ENCODE measurements around the gene BBS4.
A peak's percentile ranks its signal among the peaks of the same experiment; 100 is the strongest.

BBS4 gene

GRCh38 chr15:72766025-72766424 lies 80.0 kb downstream of the BBS4 start:
- H3K27me3 Mint-ChIP-seq, result no peaks in the 10 kb centered on the region
- no peak overlapping the region for H3K27ac Mint-ChIP-seq
- no peak overlapping the region for H3K4me3 Mint-ChIP-seq
- DNase-seq (no peak), ATAC-seq (no peak)
- peaks cover 8% of the 10 kb centered on the region for H3K4me1 Mint-ChIP-seq
- peaks cover 75% of the 10 kb centered on the region for H3K36me3 Mint-ChIP-seq (ENCODE audit: low read depth)
- peaks cover 16% of the 10 kb centered on the region for H3K9me3 Mint-ChIP-seq

- DNase-seq, result no peak
- H3K36me3 Mint-ChIP-seq (ENCODE audit: low read depth), result peaks cover 77% of the 10 kb centered on the region
- no peak overlapping the region for H3K4me3 Mint-ChIP-seq
- H3K9me3 Mint-ChIP-seq, result peaks cover 16% of the 10 kb centered on the region
- peaks cover 11% of the 10 kb centered on the region for H3K4me1 Mint-ChIP-seq
- no peaks in the 10 kb centered on the region for H3K27me3 Mint-ChIP-seq
- no peak for ATAC-seq
- H3K27ac Mint-ChIP-seq, result no peak overlapping the region
Observed at GRCh38 chr15:72766780-72767179, 80.8 kb downstream of the BBS4 start.

GRCh38 chr15:72770673-72771328 lies 84.8 kb downstream of the BBS4 start:
- H3K36me3 Mint-ChIP-seq (ENCODE audit: low read depth), result peaks cover 71% of the 10 kb centered on the region
- peak overlapping the region; percentile 10 for H3K27ac Mint-ChIP-seq
- H3K27me3 Mint-ChIP-seq, result no peaks in the 10 kb centered on the region
- no peak overlapping the region for H3K4me3 Mint-ChIP-seq
- peaks cover 15% of the 10 kb centered on the region for H3K4me1 Mint-ChIP-seq
- peaks cover 16% of the 10 kb centered on the region for H3K9me3 Mint-ChIP-seq
- ATAC-seq (peak; percentile 36), DNase-seq (no peak)

GRCh38 chr15:72771329-72771725 lies 85.3 kb downstream of the BBS4 start:
- DNase-seq, result no peak
- Mint-ChIP-seq H3K4me3 (no peak overlapping the region), H3K36me3 (ENCODE audit: low read depth) (peaks cover 68% of the 10 kb centered on the region), H3K4me1 (peaks cover 19% of the 10 kb centered on the region), H3K9me3 (peaks cover 16% of the 10 kb centered on the region), H3K27me3 (no peaks in the 10 kb centered on the region), H3K27ac (no peak overlapping the region)
- no peak for ATAC-seq

- Mint-ChIP-seq H3K4me1 (peaks cover 41% of the 10 kb centered on the region), H3K27ac (no peak overlapping the region), H3K9me3 (no peaks in the 10 kb centered on the region), H3K27me3 (no peaks in the 10 kb centered on the region), H3K36me3 (ENCODE audit: low read depth) (peaks cover 49% of the 10 kb centered on the region), H3K4me3 (no peak overlapping the region)
- ATAC-seq (no peak), DNase-seq (no peak)
Observed at GRCh38 chr15:72774696-72775383, 88.8 kb downstream of the BBS4 start.

GRCh38 chr15:72778796-72779195 lies 92.8 kb downstream of the BBS4 start:
- peaks cover 50% of the 10 kb centered on the region for H3K36me3 Mint-ChIP-seq (ENCODE audit: low read depth)
- no peaks in the 10 kb centered on the region for H3K9me3 Mint-ChIP-seq
- H3K27me3 Mint-ChIP-seq, result no peaks in the 10 kb centered on the region
- peaks cover 63% of the 10 kb centered on the region for H3K4me1 Mint-ChIP-seq
- DNase-seq, result no peak
- H3K27ac Mint-ChIP-seq, result no peak overlapping the region
- no peak for ATAC-seq
- H3K4me3 Mint-ChIP-seq, result no peak overlapping the region

GRCh38 chr15:72781631-72782030 lies 95.6 kb downstream of the BBS4 start:
- H3K4me3 Mint-ChIP-seq, result peak overlapping the region; percentile 99
- H3K27ac Mint-ChIP-seq, result peak overlapping the region; percentile 61
- ATAC-seq, result no peak
- H3K36me3 Mint-ChIP-seq (ENCODE audit: low read depth), result peaks cover 41% of the 10 kb centered on the region
- peaks cover 71% of the 10 kb centered on the region for H3K4me1 Mint-ChIP-seq
- no peaks in the 10 kb centered on the region for H3K9me3 Mint-ChIP-seq
- no peak for DNase-seq
- H3K27me3 Mint-ChIP-seq, result no peaks in the 10 kb centered on the region

- Mint-ChIP-seq H3K9me3 (no peaks in the 10 kb centered on the region), H3K4me3 (peak overlapping the region; percentile 99), H3K27ac (peak overlapping the region; percentile 98), H3K36me3 (ENCODE audit: low read depth) (peaks cover 41% of the 10 kb centered on the region), H3K27me3 (no peaks in the 10 kb centered on the region), H3K4me1 (peaks cover 68% of the 10 kb centered on the region)
- DNase-seq (no peak), ATAC-seq (no peak)
Observed at GRCh38 chr15:72782274-72783003, 96.4 kb downstream of the BBS4 start.

GRCh38 chr15:72783004-72783639 lies 97.1 kb downstream of the BBS4 start:
- Mint-ChIP-seq H3K27me3 (no peaks in the 10 kb centered on the region), H3K9me3 (no peaks in the 10 kb centered on the region), H3K27ac (peak overlapping the region; percentile 98), H3K4me3 (peak overlapping the region; percentile 99), H3K36me3 (ENCODE audit: low read depth) (peaks cover 38% of the 10 kb centered on the region), H3K4me1 (peaks cover 66% of the 10 kb centered on the region)
- ATAC-seq (peak; percentile 22), DNase-seq (no peak)

- peaks cover 62% of the 10 kb centered on the region for H3K4me1 Mint-ChIP-seq
- peaks cover 31% of the 10 kb centered on the region for H3K36me3 Mint-ChIP-seq (ENCODE audit: low read depth)
- peak; percentile 96 for DNase-seq
Observed at GRCh38 chr15:72783640-72784455, 97.8 kb downstream of the BBS4 start, which contains the start of gene ADPGK. Gene ADPGK, minus strand, starts transcription at chr15:72783758. Its CDS starts 67 bp downstream, at chr15:72783691.

GRCh38 chr15:72784456-72784876 lies 98.5 kb downstream of the BBS4 start:
- peaks cover 60% of the 10 kb centered on the region for H3K4me1 Mint-ChIP-seq
- H3K27ac Mint-ChIP-seq, result peak overlapping the region; percentile 85
- H3K36me3 Mint-ChIP-seq (ENCODE audit: low read depth), result peaks cover 29% of the 10 kb centered on the region
- ATAC-seq (peak; percentile 34), DNase-seq (no peak)
- H3K4me3 Mint-ChIP-seq, result peak overlapping the region; percentile 99
- H3K27me3 Mint-ChIP-seq, result no peaks in the 10 kb centered on the region
- no peaks in the 10 kb centered on the region for H3K9me3 Mint-ChIP-seq

More at GRCh38 chr15:72783640-72784455, 97.8 kb downstream of the BBS4 start, which contains the start of gene ADPGK:
- ATAC-seq, result peak; percentile 81
- Mint-ChIP-seq H3K9me3 (no peaks in the 10 kb centered on the region), H3K27ac (peak within 1 kb of the TSS; percentile 98), H3K27me3 (no peaks in the 10 kb centered on the region), H3K4me3 (peak within 1 kb of the TSS; percentile 99)

GRCh38 chr15:72785432-72785831 lies 99.4 kb downstream of the BBS4 start:
- peak overlapping the region; percentile 64 for H3K4me3 Mint-ChIP-seq
- H3K4me1 Mint-ChIP-seq, result peaks cover 50% of the 10 kb centered on the region
- H3K9me3 Mint-ChIP-seq, result no peaks in the 10 kb centered on the region
- peak; percentile 51 for ATAC-seq
- H3K36me3 Mint-ChIP-seq (ENCODE audit: low read depth), result peaks cover 21% of the 10 kb centered on the region
- DNase-seq, result peak; percentile 61
- peak overlapping the region; percentile 85 for H3K27ac Mint-ChIP-seq
- H3K27me3 Mint-ChIP-seq, result no peaks in the 10 kb centered on the region

GRCh38 chr15:72785841-72786240 lies 99.8 kb downstream of the BBS4 start:
- peaks cover 19% of the 10 kb centered on the region for H3K36me3 Mint-ChIP-seq (ENCODE audit: low read depth)
- no peaks in the 10 kb centered on the region for H3K27me3 Mint-ChIP-seq

More at GRCh38 chr15:72785841-72786240, 99.8 kb downstream of the BBS4 start:
- H3K4me3 Mint-ChIP-seq, result no peak overlapping the region
- peaks cover 47% of the 10 kb centered on the region for H3K4me1 Mint-ChIP-seq
- peak overlapping the region; percentile 85 for H3K27ac Mint-ChIP-seq
- ATAC-seq, result no peak
- no peak for DNase-seq
- H3K9me3 Mint-ChIP-seq, result no peaks in the 10 kb centered on the region
